Metanephros (tissue), 1 donor: ENCODE data around the gene GPX5. TPM values are rescaled to one million over a fixed set of nuclear protein-coding genes. Genes with fewer than 3 reads are reported as not detected.

Experiments used
- total RNA-seq: library from RNA; depleted of rRNA; stranded (reverse); fragments of >200 nt; gene quantifications from one replicate; pipeline ENCODE4 v1.2.3, GENCODE V29; 2014

Gene GPX5
- total RNA-seq = not detected

GRCh38 chr6:28525496-28526039 is at the start of gene GPX5:
GPX5 (plus strand) TSS chr6:28525881; CDS start chr6:28526014, 133 bp downstream.

GRCh38 chr6:28515676-28516075 is 10.0 kb upstream of the GPX5 start, which contains the start of gene GPX6:
GPX6 (minus strand) TSS chr6:28515793; CDS start chr6:28515743, 50 bp downstream.

Other genes starting within 250 kb of the GPX5 start
- gene PGBD1, start 244.3 kb upstream of the GPX5 start, total RNA-seq = 6.4 TPM
- 8.6 TPM for gene ZSCAN31, start 189.7 kb upstream of the GPX5 start, total RNA-seq
- 8.6 TPM for gene ZKSCAN3, start 175.9 kb upstream of the GPX5 start, total RNA-seq
- gene ZSCAN12, start 126.1 kb upstream of the GPX5 start, total RNA-seq = 9.8 TPM
- 13.2 TPM for gene ZSCAN23, start 82.4 kb upstream of the GPX5 start, total RNA-seq
- gene GPX6, start 10.1 kb upstream of the GPX5 start, total RNA-seq = not detected